Stomach (tissue), 9 donors: ENCODE results near the gene THSD4. TPM values are rescaled to one million over a fixed set of nuclear protein-coding genes. Genes with fewer than 3 reads are reported as not detected.
A peak's percentile ranks its signal among the peaks of the same experiment; 100 is the strongest.

ENCODE experiments used
- DNase-seq, 2 donors: peaks; one replicate each; pipeline versions ENCODE4 v3.0.0 to v3.0.0-alpha.2; 2013 to 2019
- H3K27ac ChIP-seq, 5 donors: fragments of 200-600 bp in 4 of 5; sonication (generic) in 4 of 5; one replicate each; pipeline ENCODE4 v1.5.1; 2013 to 2019; ENCODE audit warnings: mild to moderate bottlenecking in 1 of 5, moderate library complexity in 1 of 5
- H3K27me3 ChIP-seq, 3 donors: fragments of 200-600 bp; sonication (generic); one replicate each; pipeline ENCODE4 v1.5.1; 2017 to 2019; ENCODE audit warnings: mixed run types in 1 of 3
- H3K36me3 ChIP-seq, 4 donors: fragments of 200-600 bp; sonication (generic); 1 replicate in 3 of 4; 2 replicates in 1 of 4; pipeline ENCODE4 v1.5.1; 2016 to 2019
- H3K4me1 ChIP-seq, 4 donors: fragments of 200-600 bp; sonication (generic); one replicate each; pipeline ENCODE4 v1.5.1; 2016 to 2019
- H3K4me3 ChIP-seq, 4 donors: fragments of 200-600 bp; sonication (generic) in 3 of 4; one replicate each; pipeline ENCODE4 v1.5.1; 2016 to 2019; ENCODE audit warnings: mild to moderate bottlenecking in 1 of 4
- H3K9me3 ChIP-seq, 4 donors: fragments of 200-600 bp; sonication (generic); one replicate each; pipeline ENCODE4 v1.5.1; 2016 to 2019
- CTCF ChIP-seq, 7 experiments: fragments of 450-650 bp in 4 of 7; fragments of 200-600 bp in 3 of 7; sonication (generic) in 3 of 7; IDR thresholded peaks; one replicate each; pipeline ENCODE4 v1.5.1; 2016 to 2019; ENCODE audit warnings: antibody characterized with exemption in 7 of 7, control low read depth in 2 of 7, mild to moderate bottlenecking in 1 of 7
- EP300 ChIP-seq: sonication (generic); formaldehyde crosslinking; IDR thresholded peaks from one replicate; pipeline ENCODE4 v1.6.1; 2017; ENCODE audit warnings: antibody characterized with exemption
- POLR2A ChIP-seq, 4 donors: fragments of 450-650 bp; IDR thresholded peaks; one replicate each; pipeline ENCODE4 v1.6.1; 2016; ENCODE audit warnings: antibody characterized with exemption in 4 of 4, control low read depth in 2 of 4, mild to moderate bottlenecking in 1 of 4, moderate library complexity in 1 of 4
- POLR2AphosphoS5 ChIP-seq, 3 donors: sonication (generic); formaldehyde crosslinking; IDR thresholded peaks; one replicate each; pipeline ENCODE4 v1.6.1; 2016; ENCODE audit warnings: antibody characterized with exemption in 3 of 3
- WGBS, 5 donors: extraction: QIAGEN DNeasy Blood & Tissue Kit in 3 of 5; methylation state at CpG; one replicate each; pipeline versions ENCODE4 v1.1.5 to v1.1.7; 2013 to 2018; 5-methylcytosine and 5-hydroxymethylcytosine counted together
- intact Hi-C: fragments of 100-400 bp; cut with DNase I; formaldehyde crosslinking; loops from one replicate; pipeline ENCODE4 v1.15.1; 2023; ENCODE audit warnings: low total_unique reads
- polyA plus RNA-seq, 3 donors: library from polyadenylated mRNA; stranded (reverse); fragments of 200-250 nt; gene quantifications; one replicate each; pipeline ENCODE4 v1.2.3, GENCODE V29; 2013
- total RNA-seq, 5 donors: library from RNA; depleted of rRNA; stranded (reverse); fragments of >200 nt; gene quantifications; one replicate each; pipeline versions ENCODE4 v1.1.0 to v1.2.3, GENCODE V29; 2014 to 2016
- donor health status: healthy with polysubstance abuse.
- donor health status: Bipolar disorder and iron deficiency.
- donor health status: healthy.

Gene THSD4
- total and polyA plus RNA-seq, 8 donors, result 1.8 to 79.4 (median 22.0) TPM

GRCh38 chr15:71328453-71328852, 213.2 kb downstream of the THSD4 start:
- TF ChIP-seq EP300, result no peak
- no peak for TF ChIP-seq POLR2A (IDR thresholded peaks at IDR 0.05)
- no peak for TF ChIP-seq CTCF (IDR thresholded peaks at IDR 0.05)
- TF ChIP-seq POLR2AphosphoS5 (IDR thresholded peaks at IDR 0.05), result no peak
- Histone ChIP-seq H3K4me1 (peaks cover 0 to 53% (median 16%) of the 10 kb centered on the region in 4 donors), H3K27me3 (no peaks in the 10 kb centered on the region), H3K4me3 (no peak overlapping the region), H3K36me3 (no peaks in the 10 kb centered on the region), H3K27ac (peak overlapping the region in 3 of 5 donors; percentile 66 to 83 (median 70)), H3K9me3 (no peaks in the 10 kb centered on the region)
- 65 to 84% (median 79%) methylated on average over 3 of the region's 3 CpGs for WGBS, 5 donors
- intact Hi-C loops, result no loop called here
- DNase-seq, result no peak

GRCh38 chr15:71329041-71329440, 213.8 kb downstream of the THSD4 start:
- DNase-seq, result peak in 1 of 2 donors; percentile 62
- no peaks in the 10 kb centered on the region for H3K27me3 ChIP-seq
- peak overlapping the region in 4 of 5 donors; percentile 63 to 83 (median 68) for H3K27ac ChIP-seq
- WGBS, 5 donors, result 57 to 85% (median 70%) methylated on average over 8 of the region's 8 CpGs
- H3K36me3 ChIP-seq, result no peaks in the 10 kb centered on the region
- H3K4me3 ChIP-seq, result no peak overlapping the region
- TF ChIP-seq EP300, result no peak
- peak in 2 of 3 donors; percentile 5 to 73 for TF ChIP-seq POLR2AphosphoS5 (IDR thresholded peaks at IDR 0.05)
- no peak for TF ChIP-seq CTCF (IDR thresholded peaks at IDR 0.05)
- no peaks in the 10 kb centered on the region for H3K9me3 ChIP-seq
- H3K4me1 ChIP-seq, result peaks cover 0 to 58% (median 16%) of the 10 kb centered on the region in 4 donors
- intact Hi-C loops, result no loop called here

DNA sequence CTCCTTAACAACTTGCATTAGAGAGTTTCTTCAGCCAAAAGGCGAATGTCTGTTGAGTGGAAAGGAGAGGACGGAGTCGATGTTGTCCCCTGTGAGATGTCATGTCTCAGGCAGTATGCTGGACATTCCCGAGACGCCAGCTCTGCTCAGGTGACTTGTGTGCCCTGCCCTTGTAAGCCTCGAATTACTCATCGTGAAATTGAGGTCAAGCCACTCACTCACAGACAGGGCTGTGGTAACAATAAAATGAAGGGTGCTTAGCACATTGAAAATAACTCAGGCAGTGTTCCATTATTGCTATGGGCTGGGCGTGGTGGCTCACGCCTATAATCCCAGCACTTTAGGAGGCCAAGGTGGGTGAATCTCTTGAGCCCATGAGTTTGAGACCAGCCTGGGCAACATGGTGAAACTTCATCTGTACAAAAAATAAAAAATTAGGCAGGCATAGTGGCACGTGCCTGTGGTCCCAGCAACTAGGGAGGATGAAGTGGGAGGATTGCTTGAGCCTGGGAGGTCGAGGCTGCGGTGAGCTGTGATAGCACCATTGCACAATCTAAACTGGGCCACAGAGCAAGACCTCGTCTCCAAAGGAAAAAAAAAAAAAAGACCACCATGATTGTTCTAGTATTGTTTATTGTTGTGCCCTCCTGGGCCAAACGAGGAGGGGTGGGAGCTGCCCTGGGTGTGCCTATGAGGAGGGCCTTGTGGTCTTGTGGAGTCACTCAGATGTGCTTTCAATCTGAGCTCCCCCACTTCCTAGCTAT, 214.4 kb downstream of the THSD4 start:
- 70 to 90% (median 77%) methylated on average over 14 of the region's 14 CpGs for WGBS, 5 donors
- intact Hi-C loops, result no loop called here

GRCh38 chr15:71330638-71331162, 215.4 kb downstream of the THSD4 start:
- intact Hi-C loops, result no loop called here

More for the DNA sequence above, 214.4 kb downstream of the THSD4 start:
- H3K27ac ChIP-seq, result peak overlapping the region in 4 of 5 donors; percentile 63 to 83 (median 68)
- H3K4me1 ChIP-seq, result peaks cover 0 to 65% (median 16%) of the 10 kb centered on the region in 4 donors
- no peaks in the 10 kb centered on the region for H3K9me3 ChIP-seq
- no peak for TF ChIP-seq CTCF (IDR thresholded peaks at IDR 0.05)
- TF ChIP-seq POLR2AphosphoS5 (IDR thresholded peaks at IDR 0.05), result no peak
- no peak for TF ChIP-seq POLR2A (IDR thresholded peaks at IDR 0.05)
- no peak for TF ChIP-seq EP300
- no peaks in the 10 kb centered on the region for H3K27me3 ChIP-seq
- DNase-seq, result no peak
- H3K4me3 ChIP-seq, result no peak overlapping the region
- no peaks in the 10 kb centered on the region for H3K36me3 ChIP-seq

More at GRCh38 chr15:71330638-71331162, 215.4 kb downstream of the THSD4 start:
- WGBS, 5 donors, result 86 to 92% (median 87%) methylated on average over 11 of the region's 11 CpGs
- peak overlapping the region in 4 of 5 donors; percentile 29 to 83 (median 58) for H3K27ac ChIP-seq
- no peaks in the 10 kb centered on the region for H3K27me3 ChIP-seq
- H3K9me3 ChIP-seq, result no peaks in the 10 kb centered on the region
- H3K36me3 ChIP-seq, result no peaks in the 10 kb centered on the region
- TF ChIP-seq EP300, result no peak
- TF ChIP-seq POLR2A (IDR thresholded peaks at IDR 0.05), result no peak
- no peak for TF ChIP-seq POLR2AphosphoS5 (IDR thresholded peaks at IDR 0.05)
- TF ChIP-seq CTCF (IDR thresholded peaks at IDR 0.05), result no peak
- H3K4me1 ChIP-seq, result peaks cover 0 to 68% (median 16%) of the 10 kb centered on the region in 4 donors
- H3K4me3 ChIP-seq, result no peak overlapping the region
- no peak for DNase-seq
